ENCODE data around the gene NRAS.
A peak's percentile ranks its signal among the peaks of the same experiment; 100 is the strongest.

NRAS gene

DNA sequence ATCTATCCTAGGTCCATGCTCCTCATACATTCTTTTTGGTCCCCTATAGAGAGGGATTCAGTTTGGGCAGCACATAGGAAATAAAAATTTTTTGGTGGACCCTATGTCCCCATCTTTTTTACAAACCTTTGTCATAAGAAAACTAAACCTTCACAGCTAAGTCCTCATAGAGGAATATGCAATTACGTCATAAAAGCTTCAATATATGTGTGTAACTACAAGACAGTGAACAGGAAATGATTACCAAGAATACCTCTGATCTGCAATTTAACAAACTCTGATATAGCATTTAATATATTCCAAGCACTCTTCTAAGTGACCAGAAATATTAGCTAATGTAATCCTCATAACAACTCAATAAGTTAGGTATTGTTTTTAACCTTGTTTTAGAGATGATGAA is 40.5 kb downstream of the NRAS start:
- no peak for DNase-seq (ENCODE audit: low read depth)

DNA sequence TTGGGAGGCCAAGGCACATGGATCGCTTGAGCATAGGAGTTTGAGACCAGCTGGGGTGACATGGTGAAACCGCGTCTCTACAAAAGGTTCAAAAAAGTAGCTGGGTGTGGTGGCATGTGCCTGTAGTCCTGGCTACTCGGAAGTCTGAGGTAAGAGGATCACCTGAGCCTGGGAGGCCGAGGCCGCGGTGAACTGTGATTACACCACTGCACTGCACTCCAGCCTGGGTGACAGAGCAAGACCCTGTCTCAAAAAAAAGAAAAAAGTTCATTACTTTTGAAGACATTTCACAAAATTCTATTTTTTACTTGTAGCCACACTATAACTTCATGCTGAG is 44.7 kb downstream of the NRAS start:
- no peak for DNase-seq (ENCODE audit: low read depth)

DNA sequence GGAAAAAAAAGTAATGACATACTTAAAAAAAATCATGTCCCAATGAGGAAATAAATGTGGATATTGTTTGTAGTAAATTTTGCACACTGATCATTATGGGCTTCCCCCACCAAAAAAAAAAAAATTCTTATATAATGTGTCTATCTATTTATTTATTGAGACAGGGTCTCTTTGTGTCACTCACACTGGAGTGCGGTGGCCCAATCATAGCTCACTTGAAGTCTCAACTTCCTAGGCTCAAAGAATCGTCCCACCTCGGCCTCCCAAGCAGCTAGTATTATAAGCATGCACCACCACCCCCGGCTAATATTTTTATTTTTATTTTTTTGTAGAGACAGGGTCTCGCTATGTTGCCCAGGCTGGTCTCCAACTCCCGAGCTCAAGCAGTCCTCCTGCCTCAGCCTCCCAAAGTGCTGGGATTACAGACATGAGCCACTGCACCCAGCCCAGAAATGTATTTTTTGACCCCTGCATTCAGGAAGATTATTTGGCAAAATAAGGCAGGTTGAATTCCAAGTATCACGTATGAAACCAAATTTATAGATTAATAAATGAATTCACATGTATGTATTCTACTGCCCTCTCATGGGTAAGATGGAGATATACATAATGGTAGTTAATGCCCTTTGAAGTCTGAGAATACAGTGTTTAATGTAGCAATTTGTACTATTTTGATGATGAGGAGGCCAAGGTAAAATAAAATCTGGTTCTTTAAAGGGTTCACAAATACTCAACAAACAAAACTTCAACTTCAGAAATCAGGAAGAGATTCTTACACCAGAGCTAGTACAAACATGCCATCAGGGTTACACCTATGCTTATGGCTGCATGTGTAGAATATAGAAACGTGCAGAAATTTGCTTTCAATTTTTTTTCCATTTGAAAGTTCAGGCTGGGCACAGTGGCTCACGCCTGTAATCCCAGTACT is 45.3 kb downstream of the NRAS start:
- DNase-seq (ENCODE audit: low read depth), result no peak

DNA sequence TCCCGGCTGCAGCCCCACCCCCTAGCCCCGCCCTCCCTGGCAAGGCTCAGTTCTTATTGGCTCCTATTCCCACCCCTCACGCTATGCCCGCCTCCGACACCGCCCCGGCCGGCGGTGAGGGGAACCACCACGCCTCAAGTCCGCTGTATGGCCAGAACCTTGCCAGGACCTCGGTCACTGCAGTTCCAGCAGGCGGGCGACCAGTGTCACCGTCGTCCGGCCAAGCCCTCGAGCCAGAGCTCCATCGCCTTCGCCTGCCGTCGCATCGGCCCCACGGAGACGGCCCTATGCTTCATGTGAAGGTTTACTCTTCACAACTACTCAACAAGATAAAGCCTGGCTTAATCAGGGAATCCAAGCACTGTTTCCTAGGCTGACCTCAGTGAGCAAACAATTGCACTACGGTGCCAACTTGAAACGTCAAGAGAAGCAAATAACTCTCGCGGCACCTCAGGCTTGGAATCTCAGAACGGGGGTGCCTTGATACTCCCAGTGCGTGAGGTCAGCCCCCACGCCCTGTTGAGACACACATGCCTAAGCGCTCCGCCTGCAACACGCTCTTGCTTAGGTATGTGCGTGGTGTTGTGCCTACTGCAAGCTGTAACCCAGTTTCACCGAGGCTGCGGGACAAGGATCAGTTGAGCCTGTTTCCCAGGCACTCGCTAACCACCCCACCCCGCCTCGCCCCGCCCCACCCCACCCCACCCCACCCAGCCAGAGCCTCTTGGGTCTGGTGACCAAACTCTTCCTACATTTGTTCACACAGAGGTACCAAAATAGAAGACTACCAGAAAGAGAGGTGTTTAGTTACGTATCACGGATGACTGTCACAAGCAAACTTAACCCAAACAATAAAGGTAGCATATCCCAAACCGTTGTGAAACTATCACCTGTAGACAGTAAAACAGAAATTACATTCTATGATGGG is 46.2 kb downstream of the NRAS start:
- DNase-seq (ENCODE audit: low read depth), result peak; percentile 42

DNA sequence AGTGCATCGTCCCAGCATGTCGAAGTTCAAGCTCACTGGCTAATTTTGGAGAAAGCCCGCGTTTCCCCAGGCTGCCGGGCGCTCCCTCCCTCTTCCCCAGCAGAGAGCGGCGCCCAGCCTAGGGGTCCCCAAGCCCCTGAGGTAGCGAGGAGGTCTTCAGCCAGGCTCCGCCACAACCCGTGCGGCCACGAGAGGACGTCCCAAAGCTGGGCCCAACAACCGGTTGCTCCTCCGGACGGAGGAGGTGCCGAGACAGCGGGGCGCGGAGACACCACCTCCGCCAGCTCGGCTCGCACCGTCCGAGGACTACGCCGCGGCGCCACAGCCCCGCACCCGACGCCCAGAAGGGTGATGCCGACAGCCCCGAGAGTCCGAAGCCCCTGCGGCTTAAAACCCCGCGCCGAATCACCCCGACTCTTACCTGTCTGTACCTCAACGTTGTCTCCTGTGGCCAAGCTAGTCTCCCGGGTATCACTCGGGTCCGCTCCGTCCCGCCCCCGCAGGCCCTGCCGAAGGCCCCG is 46.9 kb downstream of the NRAS start, which contains the start of gene DENND2C:
TSS of gene DENND2C (minus strand) at position 488 of the 521 bp plus-strand sequence. CDS start 44,065 bp downstream, outside the sequence.
- no peak for DNase-seq (ENCODE audit: low read depth)

DNA sequence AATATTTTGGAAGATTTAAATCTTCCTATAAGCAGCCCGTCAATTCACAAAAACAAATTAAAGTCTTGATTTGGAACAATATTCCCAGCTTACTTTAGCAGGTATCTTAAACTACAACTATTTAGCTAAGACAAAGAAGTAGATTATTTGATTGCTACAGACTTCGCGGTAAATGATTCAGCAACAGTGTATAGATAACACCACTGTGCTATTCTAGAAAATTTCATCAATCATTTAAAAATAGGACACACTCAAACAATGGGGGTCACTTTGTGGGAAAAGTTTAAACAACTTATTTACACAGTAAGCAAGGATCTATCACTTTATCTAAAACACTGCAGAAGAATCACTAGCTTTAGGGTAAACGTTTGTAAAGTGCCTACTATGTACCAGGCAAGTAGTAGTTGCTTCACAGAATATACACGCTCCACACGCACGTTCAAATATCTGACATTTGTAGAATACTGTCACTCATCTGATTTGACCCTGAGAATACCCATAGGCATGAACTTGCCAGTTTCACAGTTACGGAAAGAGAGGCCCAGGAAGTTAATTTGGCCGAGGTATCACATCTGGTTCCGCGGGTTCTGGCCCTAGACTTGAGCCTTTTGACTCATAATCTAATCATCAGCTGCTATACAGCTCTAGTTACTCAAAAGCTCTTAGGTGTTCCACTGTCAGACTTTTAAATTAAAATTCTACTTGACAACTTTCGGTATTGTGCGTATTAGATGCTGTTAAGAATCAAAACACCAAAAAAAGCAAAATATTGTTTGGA is 47.6 kb downstream of the NRAS start:
- no peak for DNase-seq (ENCODE audit: low read depth)

DNA sequence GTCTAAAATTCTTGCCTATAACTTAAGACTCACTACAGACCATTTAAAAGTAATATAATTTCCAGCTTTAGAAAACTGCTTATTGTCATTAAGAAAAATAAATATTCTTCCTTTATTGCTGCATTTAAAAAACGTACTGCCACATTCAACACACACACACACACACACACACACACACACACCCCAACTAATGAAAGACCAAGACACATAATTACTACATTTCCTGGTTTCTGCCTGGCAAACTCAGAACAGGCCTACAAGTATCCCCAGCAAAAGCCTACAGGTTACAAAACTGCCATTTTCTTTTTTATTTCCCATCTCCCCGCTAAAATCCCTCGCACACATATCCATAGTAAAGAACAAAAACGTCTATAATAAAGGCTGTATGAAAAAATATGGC is 48.2 kb downstream of the NRAS start:
- DNase-seq (ENCODE audit: low read depth), result no peak

DNA sequence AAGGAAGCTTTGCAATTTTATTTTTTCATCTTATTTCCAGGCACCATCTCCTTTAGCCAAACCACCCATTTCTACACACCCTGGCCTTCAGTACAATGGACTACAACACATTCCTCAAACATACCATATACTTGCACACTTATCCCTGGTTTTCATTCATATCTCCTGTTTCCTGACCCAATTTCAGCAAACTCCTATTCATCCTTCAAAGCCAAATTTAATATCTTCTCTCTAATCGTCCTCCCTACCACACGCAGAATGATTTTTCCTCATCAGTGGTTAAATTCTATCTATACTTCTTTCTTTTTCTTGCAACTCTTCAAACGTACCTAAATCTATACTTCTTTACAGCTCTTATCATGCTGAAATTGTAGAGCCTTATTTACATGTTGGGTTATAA is 49.6 kb downstream of the NRAS start:
- no peak for DNase-seq (ENCODE audit: low read depth)

DNA sequence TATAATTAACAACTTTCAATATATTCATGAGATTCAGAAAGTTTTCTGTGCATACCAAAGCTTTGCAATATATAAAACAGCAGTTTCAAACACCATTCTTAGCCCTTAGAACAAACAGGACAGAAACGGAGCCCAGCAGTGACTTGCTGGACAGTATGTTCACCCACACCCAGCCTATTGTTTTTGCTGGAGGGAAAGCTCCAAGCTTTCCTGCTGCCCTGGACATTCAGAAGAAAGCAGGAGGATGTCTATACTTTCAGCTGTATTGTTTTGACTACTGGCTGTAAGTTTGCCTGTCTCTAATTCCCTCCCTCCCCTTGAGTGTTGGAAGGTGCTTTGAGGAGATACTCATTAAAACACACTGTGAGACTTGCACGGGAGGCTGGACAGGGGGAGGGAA is 56.3 kb downstream of the NRAS start:
- no peak for DNase-seq (ENCODE audit: low read depth)

Measured in non-pigmented ciliary epithelial cell (primary cell).